MM.1S (cell line): Measurements from ENCODE around the gene TBC1D2.

Experiments
- DNase-seq: peaks from one replicate; pipeline ENCODE4 v3.0.0-alpha.2; 2015
- H2AFZ ChIP-seq: fragments of 300-600 bp; sonication (generic); 2 replicates; pipeline ENCODE4 v1.6.0; 2016; ENCODE audit warnings: antibody characterized with exemption, low read length
- H3F3A ChIP-seq: fragments of 300-600 bp; sonication (generic); 2 replicates; pipeline ENCODE4 v1.6.1; 2016; ENCODE audit warnings: mild to moderate bottlenecking, antibody characterized with exemption, low read length, moderate library complexity, mixed read lengths; ENCODE audit not compliant: insufficient read depth
- H3K27ac ChIP-seq: fragments of 300-600 bp; sonication (generic); 2 replicates; pipeline ENCODE4 v1.5.1; 2016; ENCODE audit warnings: mild to moderate bottlenecking, low read length
- H3K27me3 ChIP-seq: fragments of 300-600 bp; sonication (generic); replicated peaks from 2 replicates; pipeline ENCODE4 v1.6.0; 2016; ENCODE audit warnings: low read length; ENCODE audit not compliant: insufficient read depth
- H3K36me3 ChIP-seq: fragments of 300-600 bp; sonication (generic); replicated peaks from 2 replicates; pipeline ENCODE4 v1.6.1; 2016; ENCODE audit warnings: mild to moderate bottlenecking, low read length, mixed read lengths; ENCODE audit not compliant: insufficient read depth
- H3K4me1 ChIP-seq: fragments of 300-600 bp; sonication (generic); 2 replicates; pipeline ENCODE4 v1.6.1; 2016; ENCODE audit warnings: low read length, mixed read lengths
- H3K4me2 ChIP-seq: fragments of 300-600 bp; sonication (generic); 2 replicates; pipeline ENCODE4 v1.6.0; 2016; ENCODE audit warnings: low read depth, low read length
- H3K4me3 ChIP-seq: fragments of 300-600 bp; sonication (generic); 2 replicates; pipeline ENCODE4 v1.5.1; 2016; ENCODE audit warnings: low read length, mixed read lengths
- H3K79me2 ChIP-seq: fragments of 300-600 bp; sonication (generic); 2 replicates; pipeline ENCODE4 v1.6.1; 2016; ENCODE audit warnings: mixed run types, low read length, mixed read lengths
- H3K9ac ChIP-seq: fragments of 300-600 bp; sonication (generic); 2 replicates; pipeline ENCODE4 v1.6.1; 2016; ENCODE audit warnings: low read length, mixed read lengths
- H3K9me2 ChIP-seq: fragments of 300-600 bp; sonication (generic); replicated peaks from 2 replicates; pipeline ENCODE4 v1.6.1; 2016; ENCODE audit warnings: mild to moderate bottlenecking, low read length, mixed read lengths; ENCODE audit not compliant: insufficient read depth
- H3K9me3 ChIP-seq: fragments of 300-600 bp; sonication (generic); replicated peaks from 2 replicates; pipeline ENCODE4 v1.6.1; 2016; ENCODE audit warnings: mild to moderate bottlenecking, low read length, mixed read lengths; ENCODE audit not compliant: insufficient read depth
- H4K20me1 ChIP-seq: fragments of 300-600 bp; sonication (generic); 2 replicates; pipeline ENCODE4 v1.6.1; 2016; ENCODE audit warnings: mild to moderate bottlenecking, low read length, moderate library complexity, mixed read lengths; ENCODE audit not compliant: insufficient read depth
- CTCF ChIP-seq: fragments of 300-600 bp; sonication (generic); IDR thresholded peaks from 2 replicates; pipeline ENCODE4 v1.5.1; 2016; ENCODE audit warnings: antibody characterized with exemption, low read length, mixed read lengths
- EZH2 ChIP-seq: fragments of 300-600 bp; sonication (generic); optimal IDR thresholded peaks from 2 replicates; pipeline ENCODE3; 2017; ENCODE audit warnings: low read depth, mild to moderate bottlenecking, antibody characterized with exemption, low read length, mixed read lengths
- EZH2phosphoT487 ChIP-seq: fragments of 300-600 bp; sonication (generic); IDR thresholded peaks from 2 replicates; pipeline ENCODE4 v1.6.1; 2018; ENCODE audit warnings: antibody characterized with exemption, low read length

The TBC1D2 gene

GRCh38 chr9:98172604-98173003 is 82.8 kb downstream of the TBC1D2 start:
- H3K9ac ChIP-seq, result no peak overlapping the region
- no peak overlapping the region for H3K4me2 ChIP-seq
- no peak overlapping the region for H3K4me3 ChIP-seq
- no peaks in the 10 kb centered on the region for H3K79me2 ChIP-seq
- H3K36me3 ChIP-seq, result no peaks in the 10 kb centered on the region
- no peaks in the 10 kb centered on the region for H3F3A ChIP-seq
- H3K27me3 ChIP-seq, result no peaks in the 10 kb centered on the region
- no peak overlapping the region for H2AFZ ChIP-seq
- DNase-seq, result no peak
- H3K9me3 ChIP-seq, result no peaks in the 10 kb centered on the region
- no peaks in the 10 kb centered on the region for H3K4me1 ChIP-seq
- H3K27ac ChIP-seq, result no peak overlapping the region
- H4K20me1 ChIP-seq, result no peaks in the 10 kb centered on the region
- no peaks in the 10 kb centered on the region for H3K9me2 ChIP-seq
- TF ChIP-seq EZH2phosphoT487 (no peak), EZH2 (no peak), CTCF (no peak)

- TF ChIP-seq EZH2 (no peak), EZH2phosphoT487 (no peak), CTCF (no peak)
- H3K9ac ChIP-seq, result no peak overlapping the region
- H3K4me1 ChIP-seq, result no peaks in the 10 kb centered on the region
- no peak for DNase-seq
- H3K27me3 ChIP-seq, result no peaks in the 10 kb centered on the region
- H4K20me1 ChIP-seq, result no peaks in the 10 kb centered on the region
- H3K27ac ChIP-seq, result no peak overlapping the region
- no peak overlapping the region for H3K4me2 ChIP-seq
- no peaks in the 10 kb centered on the region for H3F3A ChIP-seq
- no peaks in the 10 kb centered on the region for H3K9me3 ChIP-seq
- no peak overlapping the region for H2AFZ ChIP-seq
- no peaks in the 10 kb centered on the region for H3K79me2 ChIP-seq
- no peaks in the 10 kb centered on the region for H3K9me2 ChIP-seq
- no peaks in the 10 kb centered on the region for H3K36me3 ChIP-seq
- no peak overlapping the region for H3K4me3 ChIP-seq
Measured at GRCh38 chr9:98171176-98171925, 84.1 kb downstream of the TBC1D2 start.

- Histone ChIP-seq H3K4me3 (no peak overlapping the region), H4K20me1 (no peaks in the 10 kb centered on the region), H3K9me2 (no peaks in the 10 kb centered on the region), H3K4me1 (no peaks in the 10 kb centered on the region), H3K27ac (no peak overlapping the region), H2AFZ (no peak overlapping the region), H3K4me2 (no peak overlapping the region), H3K9me3 (no peaks in the 10 kb centered on the region), H3K9ac (no peak overlapping the region), H3K36me3 (no peaks in the 10 kb centered on the region), H3K27me3 (no peaks in the 10 kb centered on the region), H3K79me2 (no peaks in the 10 kb centered on the region), H3F3A (no peaks in the 10 kb centered on the region)
- TF ChIP-seq EZH2phosphoT487 (no peak), EZH2 (no peak), CTCF (no peak)
- DNase-seq, result no peak
Measured at GRCh38 chr9:98168941-98169488, 86.4 kb downstream of the TBC1D2 start.
